GM12865 (cell line): ENCODE data around the gene IL17REL.

ENCODE experiments used
- DNase-seq: peaks from one replicate; pipeline ENCODE4 v3.0.0; 2010; ENCODE audit warnings: low read depth
- H3K4me3 ChIP-seq: 2 replicates; pipeline ENCODE4 v1.5.1; 2011; ENCODE audit warnings: mild to moderate bottlenecking, low read depth, low read length, control low read depth
- CTCF ChIP-seq: IDR thresholded peaks from 2 replicates; pipeline ENCODE4 v1.5.1; 2011; ENCODE audit warnings: low read length, control low read depth, low read depth, inconsistent platforms; ENCODE audit not compliant: insufficient read depth; ENCODE audit errors: missing control alignments

The IL17REL gene

GRCh38 chr22:50012211-50013181, at the start of gene IL17REL:
Gene IL17REL, minus strand, starts transcription at chr22:50012765. Its CDS starts 119 bp downstream, at chr22:50012646.
- H3K4me3 ChIP-seq = no peak within 1 kb of the TSS
- no peak for DNase-seq
- TF ChIP-seq CTCF = no peak

- no peak for DNase-seq
- no peak for TF ChIP-seq CTCF
- no peak overlapping the region for H3K4me3 ChIP-seq
Observed at GRCh38 chr22:50061824-50062355, 49.3 kb upstream of the IL17REL start.

GRCh38 chr22:50061141-50061823, 48.7 kb upstream of the IL17REL start:
- TF ChIP-seq CTCF = no peak
- no peak for DNase-seq
- H3K4me3 ChIP-seq = no peak overlapping the region

DNA sequence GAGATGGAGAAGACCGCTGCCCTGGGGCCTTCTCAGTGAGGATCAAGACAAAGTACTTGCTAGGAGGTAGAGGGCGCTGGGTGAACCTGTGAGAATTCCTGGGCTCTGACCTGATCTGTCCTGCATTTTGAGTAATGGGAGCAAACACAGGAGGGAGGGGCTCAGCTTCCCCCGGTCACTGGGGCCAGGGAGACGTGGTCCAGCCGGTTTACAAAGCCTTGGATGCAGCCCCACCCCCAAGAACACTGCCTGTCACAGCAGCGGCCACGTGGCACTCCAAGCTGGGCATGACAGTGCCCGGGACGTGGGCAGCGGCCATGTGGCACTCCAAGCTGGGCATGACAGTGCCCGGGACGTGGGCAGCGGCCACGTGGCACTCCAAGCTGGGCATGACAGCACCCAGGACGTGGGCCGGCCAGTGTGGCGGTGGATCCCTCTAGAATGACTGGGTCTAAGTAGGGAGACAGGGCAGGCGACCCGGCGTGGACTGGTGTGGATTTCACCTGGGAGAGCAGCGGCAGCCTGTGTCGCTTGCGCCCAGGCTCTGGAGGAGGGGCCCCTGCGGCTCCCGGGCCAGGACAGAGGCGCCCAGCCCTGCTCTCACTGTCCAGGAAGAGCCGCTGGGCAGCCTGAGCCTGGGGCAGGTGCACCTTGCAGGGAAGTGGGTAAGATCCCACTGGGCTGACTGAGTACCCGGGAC, 48.0 kb upstream of the IL17REL start:
- DNase-seq = no peak
- TF ChIP-seq CTCF = no peak
- no peak overlapping the region for H3K4me3 ChIP-seq

DNA sequence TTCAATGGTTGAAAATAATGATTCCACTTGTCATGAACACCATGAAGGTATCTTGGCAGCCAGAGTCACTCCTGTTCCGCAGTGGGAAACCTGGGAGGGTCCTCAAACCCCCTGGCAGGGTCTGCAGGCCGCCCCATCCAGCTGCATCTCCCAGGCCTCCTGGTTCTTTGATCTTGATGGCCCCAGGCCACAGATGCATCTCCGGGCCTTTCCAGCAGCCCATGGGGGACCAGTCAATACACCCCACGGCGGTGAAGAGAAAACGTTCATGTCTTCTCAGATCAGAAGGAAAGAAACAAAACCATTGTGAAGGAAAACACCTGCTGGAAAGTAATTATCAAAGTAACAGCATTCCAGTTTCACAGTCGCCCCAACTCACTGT, 47.3 kb upstream of the IL17REL start:
- H3K4me3 ChIP-seq = no peak overlapping the region
- TF ChIP-seq CTCF = no peak
- DNase-seq = no peak
